Left cardiac atrium (tissue), 4 donors: ENCODE measurements around the gene ARHGEF2. TPM values are rescaled to one million over a fixed set of nuclear protein-coding genes. Genes with fewer than 3 reads are reported as not detected.
A peak's percentile ranks its signal among the peaks of the same experiment; 100 is the strongest.
"Not testable (repeated sequence)": the region's sequence is repeated elsewhere in the genome, so short reads cannot be mapped to it uniquely, and the experiment has no call there.

Source experiments
- ATAC-seq, 2 donors: fragments of 200-7000 bp; cut with Tn5 transposase; one replicate each; pipeline ENCODE4 v1.9.1; 2020; ENCODE audit warnings: mild to moderate bottlenecking in 2 of 2, moderate library complexity in 2 of 2
- DNase-seq: peaks from one replicate; pipeline ENCODE4 v3.0.0-alpha.2; 2020
- intact Hi-C, 2 donors: fragments of 100-400 bp; cut with DNase I; formaldehyde crosslinking; loops; one replicate each; pipeline versions ENCODE4 v1.14.1 to v1.15.1; 2022 to 2023
- total RNA-seq, 2 donors: library from RNA; stranded (reverse); fragmentation: NEBNext Ultra II Directional; extraction: Animal tissue kit (Norgen Biotek cat#: 25700); gene quantifications; one replicate each; pipeline ENCODE4 v1.2.1, GENCODE V29; 2021
- donor health status: DM: no; HTN: yes; CAD: no.
- donor health status: DM: no; HTN: yes; CAD: no; lungs with severe emphysema.
- donor health status: DM: yes; HTN: yes; CAD: no.
- donor health status: Dilated cardiomyopathy.

Gene ARHGEF2
- total RNA-seq, 2 donors from 2014 or later, result 63.4 to 70.8 TPM

- intact Hi-C loops, result no loop called here
- ATAC-seq (no peak), DNase-seq (no peak)
Observed at GRCh38 chr1:155999964-156000363, 21.6 kb upstream of the ARHGEF2 start.

DNA sequence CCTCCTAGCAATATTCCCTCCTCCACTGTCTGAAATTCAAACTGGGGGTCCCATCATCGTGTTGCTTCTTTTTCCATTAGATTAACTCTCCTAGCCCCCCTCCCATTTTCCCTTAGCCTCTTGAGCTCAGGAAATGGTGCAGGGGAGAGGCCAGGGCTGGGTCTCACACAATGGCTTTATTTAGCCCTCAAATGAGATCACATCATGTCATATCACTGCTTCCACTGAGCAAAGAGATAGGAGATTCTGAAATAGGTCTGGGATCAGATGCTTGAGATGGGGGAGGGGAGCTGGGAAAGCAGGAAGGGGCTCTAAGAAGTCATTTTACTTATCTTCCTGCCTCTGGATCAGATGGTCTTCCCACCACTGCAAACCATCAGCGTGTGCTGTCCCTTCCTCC, 17.8 kb upstream of the ARHGEF2 start:
- ATAC-seq, result peak in 1 of 2 donors; percentile 39
- intact Hi-C loops, result no loop called here
- no peak for DNase-seq

- intact Hi-C loops, result no loop called here
- ATAC-seq (no peak), DNase-seq (no peak)
Observed at GRCh38 chr1:155993595-155993994, 15.2 kb upstream of the ARHGEF2 start.

GRCh38 chr1:155990005-155990739, 11.8 kb upstream of the ARHGEF2 start:
- DNase-seq, result no peak
- intact Hi-C loops, result no loop called here
- ATAC-seq, result peak in 1 of 2 donors; percentile 51

GRCh38 chr1:155989242-155990004, 11.1 kb upstream of the ARHGEF2 start:
- intact Hi-C loops, result loop anchor here (2.0 kb wide), 1 partner anchor 51 kb away; no protein-coding TSS in a partner anchor
- peak; percentile 83 for DNase-seq
- ATAC-seq, result peak; percentile 93 to 94

DNA sequence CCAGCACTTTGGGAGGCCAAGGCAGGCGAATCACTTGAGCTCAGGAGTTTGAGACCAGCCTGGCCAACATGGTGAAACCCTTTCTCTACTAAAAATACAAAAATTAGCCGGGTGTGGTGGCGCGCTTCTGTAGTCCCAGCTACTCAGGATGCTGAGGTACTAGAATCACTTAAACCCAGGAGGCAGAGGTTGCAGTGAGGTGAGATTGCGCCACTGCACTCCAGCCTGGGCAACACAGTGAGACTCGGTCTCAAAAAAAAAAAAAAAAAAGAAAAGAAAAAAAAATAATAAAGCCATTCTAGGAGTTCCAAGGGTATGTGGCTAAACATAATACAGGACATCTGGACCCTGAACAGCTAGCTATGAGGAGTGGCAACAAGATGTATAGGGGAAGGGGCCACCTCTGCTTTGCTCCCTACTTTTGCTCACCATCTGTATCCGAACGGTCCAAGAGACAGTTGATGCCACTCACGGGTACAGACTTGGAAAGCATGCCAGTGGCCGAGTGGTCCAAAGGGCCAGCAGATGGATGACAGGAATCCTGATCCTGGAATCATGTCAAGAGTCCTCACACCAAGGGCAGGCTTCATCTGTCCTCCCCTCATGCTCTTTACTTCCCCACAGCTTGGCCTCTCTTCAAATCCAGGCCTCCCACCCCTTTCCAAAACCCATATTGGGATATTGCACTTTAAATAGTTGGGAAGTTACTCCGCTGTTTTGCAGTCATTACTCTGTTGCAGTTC, 6.7 kb upstream of the ARHGEF2 start:
- intact Hi-C loops, DNase-seq, ATAC-seq: not testable (repeated sequence)

GRCh38 chr1:155984341-155984740, 6.0 kb upstream of the ARHGEF2 start:
- ATAC-seq, result no peak
- DNase-seq, result no peak
- intact Hi-C loops, result no loop called here

- ATAC-seq (peak; percentile 25 to 59), DNase-seq (peak; percentile 84)
- intact Hi-C loops, result no loop called here
Observed at GRCh38 chr1:155983191-155984024, 5.1 kb upstream of the ARHGEF2 start.

DNA sequence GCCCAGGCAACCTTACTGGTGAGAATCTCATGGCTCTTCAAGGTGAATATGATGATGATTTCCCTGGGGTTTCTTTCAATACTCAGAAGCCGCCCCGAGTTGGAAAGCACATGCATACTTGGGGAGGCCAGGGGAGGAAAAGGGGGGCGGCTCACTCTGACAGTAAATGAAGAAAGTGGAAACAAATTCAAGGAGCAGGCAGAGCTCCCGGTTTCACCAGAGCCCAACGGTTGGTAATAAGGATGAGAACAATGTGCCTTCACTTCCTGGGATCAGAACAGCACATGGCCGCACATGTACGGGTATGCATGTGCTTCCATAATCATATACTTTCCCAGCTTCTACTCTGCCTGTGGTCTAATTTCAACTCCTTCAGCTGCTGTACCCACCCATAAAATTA, 3.8 kb upstream of the ARHGEF2 start:
- intact Hi-C loops, result no loop called here
- DNase-seq (no peak), ATAC-seq (no peak)

- ATAC-seq (peak in 1 of 2 donors; percentile 12), DNase-seq (no peak)
- intact Hi-C loops, result no loop called here
Observed at GRCh38 chr1:155981266-155982088, 3.1 kb upstream of the ARHGEF2 start.

DNA sequence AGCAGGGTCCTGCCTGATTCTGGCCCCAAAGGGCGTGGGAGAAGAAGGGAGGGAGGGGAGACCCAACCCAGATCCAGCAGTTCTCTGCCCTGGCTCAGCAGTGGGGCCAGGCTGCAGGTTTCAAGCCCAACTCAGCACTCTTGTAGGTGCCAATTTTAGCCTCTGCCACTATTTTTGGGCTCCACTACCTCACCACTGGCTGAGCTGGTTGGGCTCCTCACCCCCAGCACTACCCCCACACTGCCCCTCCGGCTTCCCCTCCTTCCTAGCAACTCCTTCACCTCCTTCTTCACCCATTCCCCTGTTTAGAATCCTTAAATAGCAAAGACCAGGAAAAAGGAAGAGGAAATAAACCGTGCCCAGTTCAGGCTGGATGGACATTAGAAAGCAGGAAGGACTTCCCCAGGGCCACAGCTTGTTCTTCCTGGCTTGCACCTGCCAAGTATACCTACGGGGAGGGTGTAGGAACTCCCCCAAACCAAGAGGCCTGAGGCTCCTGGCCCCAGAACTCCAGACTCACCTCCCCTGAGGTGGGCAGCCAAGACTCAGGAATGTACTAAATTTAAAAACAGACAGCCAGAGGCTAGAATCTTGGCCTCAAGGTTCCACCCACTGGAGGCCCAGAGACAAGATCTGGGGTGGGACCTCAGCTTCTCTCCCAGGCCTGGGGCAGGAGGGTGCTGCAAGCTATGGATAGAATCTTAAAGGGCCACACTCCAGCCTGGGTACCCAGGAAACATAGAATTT, 1.4 kb upstream of the ARHGEF2 start:
- intact Hi-C loops, result loop anchor here in 1 of 2 donors (5.0 kb wide), 1 partner anchor 37 kb away; the partner anchor contains the start of gene RXFP4
- ATAC-seq (peak; percentile 39 to 67), DNase-seq (peak; percentile 57)

GRCh38 chr1:155978973-155979429, 654 bp upstream of the ARHGEF2 start:
- peak; percentile 13 to 25 for ATAC-seq
- intact Hi-C loops, result loop anchor here in 1 of 2 donors (5.0 kb wide), 1 partner anchor 37 kb away; the partner anchor contains the start of gene RXFP4
- no peak for DNase-seq

DNA sequence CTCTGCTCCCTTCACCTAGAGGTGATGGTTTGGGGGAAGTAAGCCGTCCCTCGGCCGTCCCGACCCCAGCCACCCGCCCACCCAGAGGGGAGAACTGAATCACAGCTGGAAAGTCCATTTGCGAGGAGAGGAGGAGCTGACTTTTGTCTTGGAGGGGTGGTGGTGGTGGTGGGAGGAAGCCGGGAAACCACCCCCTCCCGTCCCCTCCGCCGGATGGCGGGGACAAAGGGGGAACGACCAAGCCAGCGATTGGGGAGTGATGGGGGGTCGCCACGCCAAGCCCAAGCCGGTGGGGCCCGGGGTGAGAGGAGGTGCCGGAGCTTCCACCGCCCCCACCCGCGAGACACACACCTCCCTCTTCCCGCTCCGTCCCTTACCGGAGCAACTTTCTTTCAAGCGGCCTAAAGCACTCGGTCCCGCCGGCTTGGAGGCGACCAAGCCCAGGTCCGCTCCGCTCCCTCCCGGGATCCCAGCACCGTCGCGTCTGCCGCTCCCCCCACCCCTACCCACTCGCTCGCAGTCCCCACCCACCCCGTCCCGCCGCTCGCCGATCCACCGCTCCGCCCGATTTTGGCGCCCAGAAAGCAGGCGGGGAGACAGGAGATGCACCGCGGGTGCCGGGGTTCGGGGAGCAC, 540 bp downstream of the ARHGEF2 start:
- ATAC-seq, result peak; percentile 48 to 53
- intact Hi-C loops, result loop anchor here in 1 of 2 donors (5.0 kb wide), 1 partner anchor 36 kb away; the partner anchor contains the start of gene RXFP4
- peak; percentile 51 for DNase-seq

DNA sequence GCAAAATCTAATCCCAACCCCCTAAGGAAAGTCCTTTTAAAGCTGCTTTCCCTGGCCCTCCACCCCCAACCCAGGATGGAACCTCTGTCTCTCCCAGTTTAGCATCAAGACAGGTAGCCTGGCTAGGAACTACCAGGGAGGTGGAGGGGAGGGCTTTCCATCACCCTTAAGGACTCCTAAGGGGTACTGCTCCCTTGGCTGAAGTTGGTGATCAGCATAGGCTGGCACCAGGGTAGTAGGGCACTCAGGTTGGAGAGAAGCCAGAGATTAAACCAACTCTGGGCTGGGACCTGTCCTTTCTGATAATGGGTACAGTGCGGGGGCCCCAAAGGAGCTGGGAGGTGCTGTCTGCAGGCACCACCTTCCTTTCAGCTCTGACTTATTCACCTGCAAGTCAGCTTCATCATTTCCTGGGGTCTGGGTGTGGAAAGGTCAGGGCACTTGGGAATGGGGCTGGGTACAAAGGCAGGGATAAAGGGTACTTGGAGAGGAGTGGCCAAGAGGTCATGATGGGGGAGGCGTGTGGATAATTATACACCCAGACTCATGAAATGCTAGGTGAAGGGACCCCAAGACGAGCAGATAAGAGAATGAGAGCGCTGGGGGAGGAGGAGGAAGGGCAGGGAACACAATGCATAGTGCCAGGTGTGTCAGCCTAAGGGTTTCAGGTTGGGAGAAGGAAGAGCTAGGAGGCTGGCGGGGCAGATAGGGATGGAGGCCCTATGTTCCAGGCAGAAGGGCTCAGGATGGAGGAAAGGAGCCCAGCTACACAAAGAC, 1.2 kb downstream of the ARHGEF2 start:
- DNase-seq (no peak), ATAC-seq (no peak)
- intact Hi-C loops, result loop anchor here in 1 of 2 donors (5.0 kb wide), 1 partner anchor 35 kb away; the partner anchor contains the start of gene RXFP4

- DNase-seq (peak; percentile 84), ATAC-seq (no peak)
- intact Hi-C loops, result loop anchor here in 1 of 2 donors (5.0 kb wide), 1 partner anchor 34 kb away; the partner anchor contains the start of gene RXFP4
Observed at GRCh38 chr1:155976062-155976912, 2.1 kb downstream of the ARHGEF2 start.
